ENCODE measurements around the gene FLYWCH2.

Gene FLYWCH2

GRCh38 chr16:2933136-2933535 lies 50.1 kb downstream of the FLYWCH2 start:
- Histone ChIP-seq H3K27me3 (ENCODE audit: insufficient read depth, low read depth, severe bottlenecking) (no peaks in the 10 kb centered on the region), H3K27ac (no peak overlapping the region), H3K36me3 (peaks cover 28% of the 10 kb centered on the region), H3K9me3 (ENCODE audit: severe bottlenecking) (no peaks in the 10 kb centered on the region), H3K4me3 (ENCODE audit: low read depth, low read length) (no peak overlapping the region)
- no peak for DNase-seq
- no peak for TF ChIP-seq CTCF (IDR thresholded peaks at IDR 0.05; ENCODE audit: low read depth, low read length)

DNA sequence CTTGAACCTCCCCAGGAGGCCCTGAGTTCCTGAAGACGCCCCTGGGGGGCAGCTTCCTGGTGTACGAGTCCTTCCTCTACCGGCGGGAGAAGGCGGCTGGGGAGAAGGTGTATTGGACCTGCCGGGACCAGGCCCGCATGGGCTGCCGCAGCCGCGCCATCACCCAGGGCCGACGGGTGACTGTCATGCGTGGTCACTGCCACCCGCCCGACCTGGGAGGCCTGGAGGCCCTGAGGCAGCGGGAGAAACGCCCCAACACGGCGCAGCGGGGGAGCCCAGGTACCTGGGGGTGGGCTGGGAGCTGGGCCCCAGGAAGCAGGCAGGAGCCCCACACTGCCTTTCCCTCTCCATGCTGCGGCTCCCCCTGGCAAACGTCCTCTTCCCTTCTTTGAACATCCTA lies 50.7 kb downstream of the FLYWCH2 start:
- Histone ChIP-seq H3K4me3 (ENCODE audit: low read depth, low read length) (no peak overlapping the region), H3K27ac (no peak overlapping the region), H3K27me3 (ENCODE audit: insufficient read depth, low read depth, severe bottlenecking) (no peaks in the 10 kb centered on the region), H3K36me3 (peaks cover 28% of the 10 kb centered on the region), H3K9me3 (ENCODE audit: severe bottlenecking) (no peaks in the 10 kb centered on the region)
- DNase-seq = no peak
- TF ChIP-seq CTCF (IDR thresholded peaks at IDR 0.05; ENCODE audit: low read depth, low read length) = no peak

- no peak overlapping the region for H3K27ac ChIP-seq
- DNase-seq = no peak
- no peak for TF ChIP-seq CTCF (IDR thresholded peaks at IDR 0.05; ENCODE audit: low read depth, low read length)
- H3K4me3 ChIP-seq (ENCODE audit: low read depth, low read length) = no peak overlapping the region
- no peaks in the 10 kb centered on the region for H3K9me3 ChIP-seq (ENCODE audit: severe bottlenecking)
- no peaks in the 10 kb centered on the region for H3K27me3 ChIP-seq (ENCODE audit: insufficient read depth, low read depth, severe bottlenecking)
- peaks cover 35% of the 10 kb centered on the region for H3K36me3 ChIP-seq
Observed at GRCh38 chr16:2934450-2934849, 51.4 kb downstream of the FLYWCH2 start.

- H3K27me3 ChIP-seq (ENCODE audit: insufficient read depth, low read depth, severe bottlenecking) = no peaks in the 10 kb centered on the region
- DNase-seq = no peak
- H3K36me3 ChIP-seq = peaks cover 45% of the 10 kb centered on the region
- H3K4me3 ChIP-seq (ENCODE audit: low read depth, low read length) = no peak overlapping the region
- TF ChIP-seq CTCF (IDR thresholded peaks at IDR 0.05; ENCODE audit: low read depth, low read length) = no peak
- H3K9me3 ChIP-seq (ENCODE audit: severe bottlenecking) = no peaks in the 10 kb centered on the region
- H3K27ac ChIP-seq = no peak overlapping the region
Observed at GRCh38 chr16:2936436-2937011, 53.5 kb downstream of the FLYWCH2 start.

DNA sequence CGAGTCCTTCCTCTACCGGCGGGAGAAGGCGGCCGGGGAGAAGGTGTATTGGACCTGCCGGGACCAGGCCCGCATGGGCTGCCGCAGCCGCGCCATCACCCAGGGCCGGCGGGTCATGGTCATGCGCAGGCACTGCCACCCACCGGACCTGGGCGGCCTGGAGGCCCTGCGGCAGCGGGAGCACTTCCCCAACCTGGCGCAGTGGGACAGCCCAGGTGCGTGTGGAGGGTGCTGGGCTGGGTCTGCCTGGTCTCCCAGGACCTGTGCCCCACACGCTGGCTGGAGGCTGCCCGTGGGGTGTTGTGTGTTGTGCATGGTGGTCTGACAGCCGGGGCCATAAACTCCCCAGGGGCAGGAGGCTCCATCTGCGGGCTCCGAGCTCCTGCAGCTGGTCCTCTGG lies 54.2 kb downstream of the FLYWCH2 start:
- peaks cover 46% of the 10 kb centered on the region for H3K36me3 ChIP-seq
- no peak for TF ChIP-seq CTCF (IDR thresholded peaks at IDR 0.05; ENCODE audit: low read depth, low read length)
- no peaks in the 10 kb centered on the region for H3K9me3 ChIP-seq (ENCODE audit: severe bottlenecking)
- no peak overlapping the region for H3K27ac ChIP-seq
- no peaks in the 10 kb centered on the region for H3K27me3 ChIP-seq (ENCODE audit: insufficient read depth, low read depth, severe bottlenecking)
- no peak overlapping the region for H3K4me3 ChIP-seq (ENCODE audit: low read depth, low read length)
- DNase-seq = no peak

DNA sequence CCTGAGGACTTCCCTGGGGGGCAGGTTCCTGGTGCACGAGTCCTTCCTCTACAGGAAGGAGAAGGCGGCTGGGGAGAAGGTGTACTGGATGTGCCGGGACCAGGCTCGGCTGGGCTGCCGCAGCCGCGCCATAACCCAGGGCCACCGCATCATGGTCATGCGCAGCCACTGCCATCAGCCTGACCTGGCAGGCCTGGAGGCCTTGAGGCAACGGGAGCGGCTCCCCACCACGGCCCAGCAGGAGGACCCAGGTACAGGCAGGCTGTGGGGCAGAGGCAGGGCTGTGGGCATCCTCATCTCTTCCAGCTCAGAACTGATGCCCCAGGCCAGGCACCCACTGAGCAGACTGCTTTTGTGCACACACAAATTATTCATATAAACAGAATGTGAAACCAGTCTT lies 55.2 kb downstream of the FLYWCH2 start:
- no peak for TF ChIP-seq CTCF (IDR thresholded peaks at IDR 0.05; ENCODE audit: low read depth, low read length)
- Histone ChIP-seq H3K27ac (no peak overlapping the region), H3K9me3 (ENCODE audit: severe bottlenecking) (no peaks in the 10 kb centered on the region), H3K36me3 (peaks cover 52% of the 10 kb centered on the region), H3K27me3 (ENCODE audit: insufficient read depth, low read depth, severe bottlenecking) (no peaks in the 10 kb centered on the region), H3K4me3 (ENCODE audit: low read depth, low read length) (no peak overlapping the region)
- DNase-seq = no peak

Data from WERI-Rb-1 (cell line).